Measurements from ENCODE around the gene MYO7B. TPM values are rescaled to one million over a fixed set of nuclear protein-coding genes. Genes with fewer than 3 reads are reported as not detected.
A peak's percentile ranks its signal among the peaks of the same experiment; 100 is the strongest.

MYO7B gene
- total RNA-seq, 2 donors from 2014 or later, result 0.14 to 0.78 TPM

- Histone ChIP-seq H3K36me3 (no peaks in the 10 kb centered on the region), H3K4me3 (peak overlapping the region; percentile 70), H3K27me3 (replicated peaks; ENCODE audit: insufficient read depth) (no peaks in the 10 kb centered on the region), H3K27ac (peak overlapping the region in 1 of 2 donors; percentile 74), H3K9me3 (no peaks in the 10 kb centered on the region), H3K4me1 (ENCODE audit: control insufficient read depth in 1 of 2, low read depth in 2 of 2) (peaks cover 57 to 66% of the 10 kb centered on the region in 2 donors)
- no peak for TF ChIP-seq CTCF (IDR thresholded peaks at IDR 0.05)
- DNase-seq (ENCODE audit: low spot score) (no peak), ATAC-seq (ENCODE audit: insufficient number of reproducible peaks, low FRiP score, low read depth) (no peak)
Observed at GRCh38 chr2:127665267-127665893, 129.9 kb downstream of the MYO7B start.

- no peak for TF ChIP-seq CTCF (IDR thresholded peaks at IDR 0.05)
Observed at GRCh38 chr2:127669056-127669455, 133.6 kb downstream of the MYO7B start.

GRCh38 chr2:127670055-127670956 is 134.8 kb downstream of the MYO7B start:
- Histone ChIP-seq H3K27ac (peak overlapping the region in 1 of 2 donors; percentile 91), H3K27me3 (replicated peaks; ENCODE audit: insufficient read depth) (no peaks in the 10 kb centered on the region), H3K9me3 (no peaks in the 10 kb centered on the region), H3K4me3 (no peak overlapping the region), H3K4me1 (ENCODE audit: control insufficient read depth in 1 of 2, low read depth in 2 of 2) (peaks cover 38 to 43% of the 10 kb centered on the region in 2 donors), H3K36me3 (no peaks in the 10 kb centered on the region)
- ATAC-seq (ENCODE audit: insufficient number of reproducible peaks, low FRiP score, low read depth), result no peak
- TF ChIP-seq CTCF (IDR thresholded peaks at IDR 0.05), result no peak
- DNase-seq (ENCODE audit: low spot score), result no peak

More at GRCh38 chr2:127669056-127669455, 133.6 kb downstream of the MYO7B start:
- Histone ChIP-seq H3K4me3 (no peak overlapping the region), H3K27me3 (replicated peaks; ENCODE audit: insufficient read depth) (no peaks in the 10 kb centered on the region), H3K4me1 (ENCODE audit: control insufficient read depth in 1 of 2, low read depth in 2 of 2) (peaks cover 45 to 54% of the 10 kb centered on the region in 2 donors), H3K36me3 (no peaks in the 10 kb centered on the region), H3K9me3 (no peaks in the 10 kb centered on the region), H3K27ac (no peak overlapping the region)
- ATAC-seq (ENCODE audit: insufficient number of reproducible peaks, low FRiP score, low read depth) (no peak), DNase-seq (ENCODE audit: low spot score) (no peak)

GRCh38 chr2:127670957-127671290 is 135.4 kb downstream of the MYO7B start:
- H3K9me3 ChIP-seq, result no peaks in the 10 kb centered on the region
- no peaks in the 10 kb centered on the region for H3K27me3 ChIP-seq (replicated peaks; ENCODE audit: insufficient read depth)
- ATAC-seq (ENCODE audit: insufficient number of reproducible peaks, low FRiP score, low read depth) (no peak), DNase-seq (ENCODE audit: low spot score) (no peak)
- peaks cover 35 to 40% of the 10 kb centered on the region in 2 donors for H3K4me1 ChIP-seq (ENCODE audit: control insufficient read depth in 1 of 2, low read depth in 2 of 2)
- H3K4me3 ChIP-seq, result no peak overlapping the region
- TF ChIP-seq CTCF (IDR thresholded peaks at IDR 0.05), result no peak
- H3K36me3 ChIP-seq, result no peaks in the 10 kb centered on the region
- H3K27ac ChIP-seq, result peak overlapping the region in 1 of 2 donors; percentile 91

GRCh38 chr2:127671557-127672302 is 136.2 kb downstream of the MYO7B start:
- ATAC-seq (ENCODE audit: insufficient number of reproducible peaks, low FRiP score, low read depth) (no peak), DNase-seq (ENCODE audit: low spot score) (no peak)
- H3K4me3 ChIP-seq, result peak overlapping the region; percentile 96
- H3K9me3 ChIP-seq, result no peaks in the 10 kb centered on the region
- H3K36me3 ChIP-seq, result no peaks in the 10 kb centered on the region
- peaks cover 35 to 40% of the 10 kb centered on the region in 2 donors for H3K4me1 ChIP-seq (ENCODE audit: control insufficient read depth in 1 of 2, low read depth in 2 of 2)
- no peaks in the 10 kb centered on the region for H3K27me3 ChIP-seq (replicated peaks; ENCODE audit: insufficient read depth)
- peak overlapping the region; percentile 91 to 95 for H3K27ac ChIP-seq
- TF ChIP-seq CTCF (IDR thresholded peaks at IDR 0.05), result no peak

Data from thoracic aorta (tissue), 2 donors.